AG08396 (cell line): Measurements from ENCODE around the gene TGM5.
A peak's percentile ranks its signal among the peaks of the same experiment; 100 is the strongest.

ENCODE experiments used
- DNase-seq: peaks from one replicate; pipeline ENCODE4 v3.0.0; 2012; ENCODE audit warnings: low spot score, mixed read lengths

The TGM5 gene

GRCh38 chr15:43196760-43197548 is 69.8 kb downstream of the TGM5 start:
- no peak for DNase-seq

GRCh38 chr15:43194795-43195194 is 71.9 kb downstream of the TGM5 start:
- no peak for DNase-seq

GRCh38 chr15:43193710-43194109 is 73.0 kb downstream of the TGM5 start:
- no peak for DNase-seq

GRCh38 chr15:43190178-43190577 is 76.5 kb downstream of the TGM5 start:
- no peak for DNase-seq

GRCh38 chr15:43189296-43189695 is 77.4 kb downstream of the TGM5 start:
- DNase-seq, result no peak

GRCh38 chr15:43187544-43188155 is 79.1 kb downstream of the TGM5 start:
- peak; percentile 58 for DNase-seq

- DNase-seq, result no peak
Measured at GRCh38 chr15:43186003-43186353, 80.8 kb downstream of the TGM5 start.

GRCh38 chr15:43185157-43186002 is 81.3 kb downstream of the TGM5 start, which contains the start of gene CCNDBP1:
Gene CCNDBP1 (plus strand): TSS chr15:43185403. CDS start chr15:43185499, 96 bp downstream.
- peak; percentile 96 for DNase-seq

GRCh38 chr15:43184407-43185124 is 82.2 kb downstream of the TGM5 start:
- DNase-seq, result no peak

GRCh38 chr15:43183270-43183669 is 83.5 kb downstream of the TGM5 start:
- no peak for DNase-seq
